GM19395 (cell line): ENCODE results near the gene P2RX1.

Experiments used
- ATAC-seq: cut with Tn5 transposase; IDR thresholded peaks from one replicate; pipeline ENCODE4 v1.9.1; 2021; ENCODE audit warnings: mild to moderate bottlenecking, moderate library complexity; ENCODE audit not compliant: unreplicated experiment

P2RX1 gene

GRCh38 chr17:3907483-3908216, 8.6 kb downstream of the P2RX1 start:
- no peak for ATAC-seq

GRCh38 chr17:3906881-3907280, 9.4 kb downstream of the P2RX1 start:
- no peak for ATAC-seq

- ATAC-seq, result no peak
Observed at GRCh38 chr17:3905017-3905520, 11.2 kb downstream of the P2RX1 start.

GRCh38 chr17:3904501-3904900, 11.8 kb downstream of the P2RX1 start:
- ATAC-seq, result no peak

- no peak for ATAC-seq
Observed at GRCh38 chr17:3903881-3904290, 12.4 kb downstream of the P2RX1 start.

- ATAC-seq, result no peak
Observed at GRCh38 chr17:3903051-3903825, 13.0 kb downstream of the P2RX1 start.

GRCh38 chr17:3900646-3901045, 15.6 kb downstream of the P2RX1 start:
- no peak for ATAC-seq

- ATAC-seq, result no peak
Observed at GRCh38 chr17:3897731-3898130, 18.5 kb downstream of the P2RX1 start.

GRCh38 chr17:3896968-3897235, 19.4 kb downstream of the P2RX1 start:
- ATAC-seq, result no peak

GRCh38 chr17:3896108-3896967, 19.9 kb downstream of the P2RX1 start:
- ATAC-seq, result no peak

GRCh38 chr17:3895354-3895753, 20.9 kb downstream of the P2RX1 start:
- ATAC-seq, result no peak

GRCh38 chr17:3894911-3895343, 21.3 kb downstream of the P2RX1 start:
- ATAC-seq, result no peak

- ATAC-seq, result no peak
Observed at GRCh38 chr17:3894188-3894587, 22.1 kb downstream of the P2RX1 start.

GRCh38 chr17:3893720-3894116, 22.5 kb downstream of the P2RX1 start:
- ATAC-seq, result no peak

GRCh38 chr17:3893003-3893719, 23.1 kb downstream of the P2RX1 start, which contains the start of gene CAMKK1:
Gene CAMKK1 (minus strand): TSS chr17:3893053. CDS start chr17:3885687, 7,366 bp downstream.
- peak; percentile 84 for ATAC-seq

- peak; percentile 14 for ATAC-seq
Observed at GRCh38 chr17:3892095-3892998, 23.9 kb downstream of the P2RX1 start.

- no peak for ATAC-seq
Observed at GRCh38 chr17:3891626-3892094, 24.6 kb downstream of the P2RX1 start.

- ATAC-seq, result no peak
Observed at GRCh38 chr17:3890878-3891219, 25.4 kb downstream of the P2RX1 start.

GRCh38 chr17:3890082-3890877, 26.0 kb downstream of the P2RX1 start:
- ATAC-seq, result no peak
